Activated CD8-positive, alpha-beta memory T cell treated with anti-CD3 and anti-CD28 coated beads, Interleukin-2, amount 10 ng/mL, durations not matched to agents 7 days and 5 days (primary cell): ENCODE data around the gene GHRHR. TPM values are rescaled to one million over a fixed set of nuclear protein-coding genes. Genes with fewer than 3 reads are reported as not detected.

Experiments
- ATAC-seq: fragments of 150-1000 bp; cut with Tn5 transposase; one replicate; pipeline ENCODE4 v1.10.0; 2021; ENCODE audit warnings: moderate library complexity
- CTCF ChIA-PET: fragments of 350-600 bp; sonication (Branson Sonifier 250); formaldehyde crosslinking; loops from one replicate; lab custom pipeline; 2021; ENCODE audit warnings: antibody characterized with exemption; lab: Charles Lee
- DNase-seq: peaks from one replicate; pipeline ENCODE4 v3.0.0-alpha.2; 2020
- H3K27ac Mint-ChIP-seq: one replicate; pipeline ENCODE4 v1.8.0; 2021; ENCODE audit warnings: mild to moderate bottlenecking, mixed read lengths
- H3K27me3 Mint-ChIP-seq: one replicate; pipeline ENCODE4 v1.8.0; 2021; ENCODE audit warnings: mixed read lengths
- H3K36me3 Mint-ChIP-seq: one replicate; pipeline ENCODE4 v1.8.0; 2021; ENCODE audit warnings: mild to moderate bottlenecking, mixed read lengths
- H3K4me1 Mint-ChIP-seq: one replicate; pipeline ENCODE4 v1.8.0; 2021; ENCODE audit warnings: mixed read lengths
- H3K4me3 Mint-ChIP-seq: one replicate; pipeline ENCODE4 v1.8.0; 2021; ENCODE audit warnings: mild to moderate bottlenecking, moderate library complexity, mixed read lengths
- H3K9me3 Mint-ChIP-seq: one replicate; pipeline ENCODE4 v1.8.0; 2022; ENCODE audit warnings: low read depth, mixed read lengths
- total RNA-seq, 2 experiments: library from RNA; stranded (reverse); gene quantifications; one replicate each; pipeline ENCODE4 v1.2.3, GENCODE V29; 2021

The GHRHR gene
- total RNA-seq, 2 experiments from 2014 or later: not detected

DNA sequence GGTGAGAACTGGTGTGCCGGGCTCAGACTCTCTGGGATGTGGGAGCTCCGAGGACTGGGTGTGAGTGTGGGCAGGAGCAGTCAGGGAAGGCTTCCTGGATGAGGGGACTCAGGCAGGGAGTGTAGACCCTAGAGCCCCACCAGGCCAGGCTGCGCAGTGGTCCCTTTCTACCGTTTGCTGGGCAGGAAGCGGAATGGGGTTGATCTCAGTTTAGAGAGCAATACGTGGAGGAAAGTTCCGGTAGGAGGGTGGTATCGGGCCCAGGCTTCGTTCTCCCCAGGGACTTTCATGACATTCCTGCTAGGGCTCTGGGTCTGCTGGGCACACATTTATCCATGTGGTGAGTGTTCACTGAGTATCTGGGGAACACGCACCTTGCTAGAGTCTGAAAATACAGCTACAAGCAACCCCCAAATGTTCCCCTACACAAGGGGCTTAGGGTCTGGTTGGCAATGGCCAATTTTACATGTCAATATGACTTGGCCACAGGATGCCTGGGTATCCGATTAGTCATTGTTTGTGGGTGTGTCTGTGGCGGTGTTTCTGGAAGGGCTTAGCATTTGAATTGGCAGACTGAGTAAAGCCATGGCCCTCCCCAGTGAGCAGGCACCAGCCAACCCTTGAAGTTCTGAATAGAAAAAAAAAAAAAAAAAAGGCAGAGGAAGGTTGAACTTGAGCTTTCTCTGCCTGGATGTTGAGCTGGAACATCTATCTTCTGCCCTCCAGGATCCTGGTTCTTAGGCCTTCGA is 20.8 kb downstream of the GHRHR start:
- ATAC-seq (no peak), DNase-seq (no peak)
- CTCF ChIA-PET: interaction anchor here (1.0 to 7.8 kb wide), 12 partner anchors 10 to 188 kb away, joined by 3 to 243 read pairs (median 4); no protein-coding TSS in a partner anchor
- Mint-ChIP-seq H3K9me3 (no peaks in the 10 kb centered on the region), H3K4me3 (no peak overlapping the region), H3K27ac (no peak overlapping the region), H3K4me1 (peaks cover 5% of the 10 kb centered on the region), H3K36me3 (no peaks in the 10 kb centered on the region), H3K27me3 (peaks cover 15% of the 10 kb centered on the region)

DNA sequence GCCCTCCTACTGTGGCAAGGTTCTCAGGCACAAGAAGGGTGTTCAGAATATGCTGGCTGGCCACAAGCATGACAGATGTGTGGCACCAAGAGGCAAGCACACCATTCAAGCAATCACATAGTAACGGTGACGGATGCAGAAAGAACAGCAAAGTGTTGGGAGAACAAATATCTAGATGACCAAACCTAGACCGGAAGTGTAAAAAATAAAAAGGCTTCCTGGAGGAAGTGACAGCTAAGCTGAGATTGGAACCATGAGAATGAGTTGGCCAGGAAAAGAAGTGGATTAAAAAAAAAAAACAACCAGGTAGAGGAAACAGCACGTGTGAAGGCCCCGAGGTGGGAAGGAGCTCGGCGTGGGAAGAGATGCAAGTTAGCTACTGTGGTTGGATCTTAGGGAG is 22.0 kb downstream of the GHRHR start:
- H3K4me3 Mint-ChIP-seq: no peak overlapping the region
- no peak overlapping the region for H3K27ac Mint-ChIP-seq
- CTCF ChIA-PET: interaction anchor here (1.1 to 7.8 kb wide), 4 partner anchors 75 to 148 kb away, joined by 4 to 243 read pairs (median 7); no protein-coding TSS in a partner anchor
- no peaks in the 10 kb centered on the region for H3K9me3 Mint-ChIP-seq
- DNase-seq (no peak), ATAC-seq (no peak)
- peaks cover 15% of the 10 kb centered on the region for H3K27me3 Mint-ChIP-seq
- peaks cover 5% of the 10 kb centered on the region for H3K4me1 Mint-ChIP-seq
- no peaks in the 10 kb centered on the region for H3K36me3 Mint-ChIP-seq

DNA sequence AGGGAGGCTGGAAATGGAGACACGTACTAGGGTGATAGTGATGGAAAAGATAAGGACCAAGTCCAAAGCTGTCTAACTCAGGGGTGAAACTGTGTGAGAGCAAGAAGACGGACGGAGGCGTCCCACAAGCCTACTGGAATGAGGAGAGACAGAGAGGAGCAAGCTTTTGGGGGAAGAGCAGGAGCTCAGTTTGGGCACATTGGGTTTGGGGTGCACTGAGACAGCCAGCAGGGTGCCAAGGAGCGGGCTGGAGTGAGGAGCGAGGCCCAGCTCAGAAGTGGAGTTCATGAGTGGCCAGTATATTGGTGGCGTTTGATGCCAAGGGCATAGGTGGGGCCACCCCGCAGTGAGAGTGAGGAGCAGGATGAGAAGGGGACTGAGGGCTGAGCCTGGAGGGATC is 22.6 kb downstream of the GHRHR start:
- Mint-ChIP-seq H3K27ac (no peak overlapping the region), H3K4me1 (peaks cover 5% of the 10 kb centered on the region), H3K4me3 (no peak overlapping the region), H3K36me3 (no peaks in the 10 kb centered on the region), H3K27me3 (peaks cover 15% of the 10 kb centered on the region), H3K9me3 (no peaks in the 10 kb centered on the region)
- ATAC-seq (no peak), DNase-seq (no peak)
- CTCF ChIA-PET: interaction anchor here (1.9 to 7.8 kb wide), 2 partner anchors 137 to 148 kb away, joined by 9 to 243 read pairs; no protein-coding TSS in a partner anchor

DNA sequence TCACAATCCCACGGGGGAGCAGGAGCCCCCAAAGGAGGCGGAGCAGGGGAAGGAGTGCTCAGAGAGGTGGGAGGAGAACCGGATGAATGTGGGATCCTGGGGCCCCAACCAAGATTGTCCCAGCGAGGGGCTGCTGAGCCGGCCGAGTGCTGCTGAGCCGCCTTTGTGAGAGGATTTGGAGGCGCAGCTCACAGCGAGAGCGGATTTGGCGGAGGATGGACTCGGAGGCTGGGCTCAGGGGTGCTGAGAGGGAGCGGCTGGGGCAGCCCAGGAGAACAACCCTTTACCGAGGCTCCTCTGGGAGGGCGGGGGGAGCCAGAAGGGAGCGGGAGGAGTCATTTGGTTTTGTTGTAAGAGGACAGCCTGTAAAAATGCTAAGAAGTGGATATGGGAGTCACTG is 23.0 kb downstream of the GHRHR start:
- DNase-seq (no peak), ATAC-seq (no peak)
- H3K36me3 Mint-ChIP-seq: no peaks in the 10 kb centered on the region
- H3K9me3 Mint-ChIP-seq: no peaks in the 10 kb centered on the region
- H3K27ac Mint-ChIP-seq: no peak overlapping the region
- CTCF ChIA-PET: interaction anchor here (7.8 kb wide), 1 partner anchor 136 kb away, joined by 243 read pairs; no protein-coding TSS in a partner anchor
- H3K27me3 Mint-ChIP-seq: peaks cover 15% of the 10 kb centered on the region
- peaks cover 5% of the 10 kb centered on the region for H3K4me1 Mint-ChIP-seq
- no peak overlapping the region for H3K4me3 Mint-ChIP-seq

DNA sequence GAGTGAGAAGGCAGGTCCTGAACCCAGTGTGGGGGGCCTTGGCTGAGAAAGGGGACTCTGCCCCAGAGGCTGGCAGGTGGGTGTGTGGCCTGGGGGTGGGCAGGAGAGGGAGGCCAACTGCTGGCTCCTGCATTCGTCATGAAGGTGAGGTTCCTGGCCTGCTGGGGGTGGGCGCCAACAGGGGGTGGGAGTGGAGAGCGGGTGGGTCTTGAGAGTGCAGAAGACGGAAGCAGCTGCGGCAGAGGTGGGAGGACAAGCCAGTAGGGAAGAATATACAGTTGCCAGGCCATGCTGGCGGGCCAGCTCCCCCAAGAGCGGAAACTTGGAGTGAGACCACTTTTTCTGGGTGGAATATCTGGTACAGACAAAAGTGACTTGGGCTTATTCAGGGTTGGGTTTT is 23.4 kb downstream of the GHRHR start:
- Mint-ChIP-seq H3K27me3 (peaks cover 15% of the 10 kb centered on the region), H3K4me3 (no peak overlapping the region), H3K4me1 (peaks cover 5% of the 10 kb centered on the region), H3K36me3 (no peaks in the 10 kb centered on the region), H3K27ac (no peak overlapping the region), H3K9me3 (no peaks in the 10 kb centered on the region)
- CTCF ChIA-PET: interaction anchor here (7.8 kb wide), 1 partner anchor 136 kb away, joined by 243 read pairs; no protein-coding TSS in a partner anchor
- DNase-seq: no peak
- ATAC-seq: no peak

DNA sequence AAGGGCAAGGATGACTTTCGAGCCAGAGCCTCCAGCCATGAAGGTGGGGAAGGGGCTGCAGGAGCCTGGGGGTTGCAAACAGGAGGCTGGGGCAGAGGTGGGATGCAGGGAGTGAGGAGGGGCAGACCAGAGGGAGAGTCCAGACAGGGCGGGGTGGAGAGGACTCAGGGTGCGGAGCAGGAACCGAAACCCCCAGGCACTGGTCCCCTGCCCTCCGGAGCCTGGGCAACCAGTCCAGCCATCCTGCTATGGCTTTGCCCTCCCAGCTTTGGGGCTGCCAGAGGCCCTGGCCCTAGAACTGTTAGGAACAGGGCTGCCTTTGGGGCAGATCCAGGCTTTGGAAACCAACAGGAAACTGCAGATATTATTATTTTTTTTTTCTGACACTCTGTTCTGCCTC is 24.2 kb downstream of the GHRHR start:
- no peak for ATAC-seq
- CTCF ChIA-PET: interaction anchor here (7.8 kb wide), 1 partner anchor 135 kb away, joined by 243 read pairs; no protein-coding TSS in a partner anchor
- peaks cover 15% of the 10 kb centered on the region for H3K27me3 Mint-ChIP-seq

DNA sequence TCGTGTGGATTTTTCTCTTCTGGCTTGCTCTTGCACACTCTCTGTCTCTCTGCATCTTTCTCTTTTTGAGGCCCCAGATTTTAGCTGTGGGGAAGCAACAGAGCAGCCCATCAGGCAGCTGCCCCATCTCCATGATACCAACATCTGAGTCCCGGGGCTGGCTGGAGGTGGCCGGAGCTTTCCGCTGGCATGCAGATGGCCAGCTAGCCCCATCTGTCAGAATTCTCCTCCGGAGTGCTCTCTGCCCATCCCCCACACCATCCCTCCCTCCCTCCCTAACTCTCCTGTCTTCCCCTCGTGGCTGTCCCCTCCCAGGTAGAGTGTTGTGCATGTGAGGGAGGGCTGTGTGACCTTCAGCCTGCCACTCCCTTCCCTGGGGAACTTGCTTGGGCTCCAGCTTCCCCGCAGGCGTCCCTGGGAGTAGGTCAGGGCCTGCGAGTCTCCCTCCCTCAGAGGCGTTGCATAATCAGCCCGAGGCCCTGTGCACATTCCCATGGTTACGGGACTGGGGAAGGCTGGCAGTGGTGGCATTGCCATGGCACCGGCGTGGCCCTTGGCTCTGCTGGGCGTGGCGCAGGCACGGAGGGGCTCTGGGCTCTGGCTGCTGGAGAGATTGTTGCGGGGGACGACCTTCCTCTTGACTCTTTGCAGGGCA is 24.7 kb downstream of the GHRHR start:
- no peak overlapping the region for H3K4me3 Mint-ChIP-seq
- H3K4me1 Mint-ChIP-seq: peaks cover 4% of the 10 kb centered on the region
- DNase-seq (no peak), ATAC-seq (no peak)
- CTCF ChIA-PET: interaction anchor here (2.6 kb wide), 1 partner anchor 134 kb away, joined by 18 read pairs; no protein-coding TSS in a partner anchor
- H3K27ac Mint-ChIP-seq: no peak overlapping the region
- H3K36me3 Mint-ChIP-seq: no peaks in the 10 kb centered on the region
- no peaks in the 10 kb centered on the region for H3K9me3 Mint-ChIP-seq
- peaks cover 14% of the 10 kb centered on the region for H3K27me3 Mint-ChIP-seq

More for the DNA sequence above, 24.2 kb downstream of the GHRHR start:
- H3K4me1 Mint-ChIP-seq: peaks cover 5% of the 10 kb centered on the region
- H3K4me3 Mint-ChIP-seq: no peak overlapping the region
- H3K36me3 Mint-ChIP-seq: no peaks in the 10 kb centered on the region
- no peak for DNase-seq
- H3K27ac Mint-ChIP-seq: no peak overlapping the region
- no peaks in the 10 kb centered on the region for H3K9me3 Mint-ChIP-seq

DNA sequence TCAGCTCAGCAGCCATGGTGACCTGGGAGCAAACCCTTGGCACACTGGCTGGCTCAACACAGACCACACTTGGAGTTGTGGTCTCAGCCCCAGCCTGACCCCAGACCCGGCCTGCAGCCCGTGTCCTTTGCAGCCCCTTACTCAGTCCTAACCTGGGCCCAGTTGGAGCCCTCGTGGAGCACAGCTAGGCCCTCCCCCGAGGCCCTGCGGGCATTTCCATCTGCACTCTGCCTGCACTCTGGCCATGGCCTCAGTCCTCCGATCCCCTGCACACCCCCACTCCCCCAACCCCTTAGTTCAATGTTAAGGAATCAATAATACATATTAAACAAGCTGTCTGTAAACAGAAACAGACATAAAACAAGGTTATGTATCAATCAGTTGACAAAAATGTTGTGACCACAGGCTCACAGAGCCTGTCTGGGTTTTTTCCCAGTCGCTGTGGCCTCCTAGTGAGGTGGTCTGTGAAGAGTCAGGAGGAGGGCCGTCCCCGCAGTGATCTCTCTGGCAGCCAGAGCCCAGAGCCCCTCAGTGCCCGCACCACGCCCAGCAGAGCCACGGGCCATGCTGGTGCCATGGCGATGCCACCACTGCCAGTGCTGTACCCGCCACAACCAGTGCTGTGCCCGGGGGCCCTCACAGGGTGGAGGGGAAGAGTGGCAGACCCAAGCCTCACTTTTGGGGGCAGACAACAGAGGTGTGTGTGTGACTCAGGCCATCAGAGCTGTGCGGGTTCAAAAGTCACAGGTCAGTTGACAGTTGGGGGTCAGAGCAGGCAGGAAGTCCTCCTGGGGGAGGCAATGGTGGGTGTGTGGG is 25.5 kb downstream of the GHRHR start:
- CTCF ChIA-PET: interaction anchor here (0.9 to 2.6 kb wide), 2 partner anchors 133 to 146 kb away, joined by 3 to 18 read pairs; no protein-coding TSS in a partner anchor
- Mint-ChIP-seq H3K27ac (no peak overlapping the region), H3K4me3 (no peak overlapping the region), H3K9me3 (no peaks in the 10 kb centered on the region), H3K36me3 (no peaks in the 10 kb centered on the region), H3K4me1 (peaks cover 3% of the 10 kb centered on the region), H3K27me3 (peaks cover 11% of the 10 kb centered on the region)
- DNase-seq (no peak), ATAC-seq (no peak)

DNA sequence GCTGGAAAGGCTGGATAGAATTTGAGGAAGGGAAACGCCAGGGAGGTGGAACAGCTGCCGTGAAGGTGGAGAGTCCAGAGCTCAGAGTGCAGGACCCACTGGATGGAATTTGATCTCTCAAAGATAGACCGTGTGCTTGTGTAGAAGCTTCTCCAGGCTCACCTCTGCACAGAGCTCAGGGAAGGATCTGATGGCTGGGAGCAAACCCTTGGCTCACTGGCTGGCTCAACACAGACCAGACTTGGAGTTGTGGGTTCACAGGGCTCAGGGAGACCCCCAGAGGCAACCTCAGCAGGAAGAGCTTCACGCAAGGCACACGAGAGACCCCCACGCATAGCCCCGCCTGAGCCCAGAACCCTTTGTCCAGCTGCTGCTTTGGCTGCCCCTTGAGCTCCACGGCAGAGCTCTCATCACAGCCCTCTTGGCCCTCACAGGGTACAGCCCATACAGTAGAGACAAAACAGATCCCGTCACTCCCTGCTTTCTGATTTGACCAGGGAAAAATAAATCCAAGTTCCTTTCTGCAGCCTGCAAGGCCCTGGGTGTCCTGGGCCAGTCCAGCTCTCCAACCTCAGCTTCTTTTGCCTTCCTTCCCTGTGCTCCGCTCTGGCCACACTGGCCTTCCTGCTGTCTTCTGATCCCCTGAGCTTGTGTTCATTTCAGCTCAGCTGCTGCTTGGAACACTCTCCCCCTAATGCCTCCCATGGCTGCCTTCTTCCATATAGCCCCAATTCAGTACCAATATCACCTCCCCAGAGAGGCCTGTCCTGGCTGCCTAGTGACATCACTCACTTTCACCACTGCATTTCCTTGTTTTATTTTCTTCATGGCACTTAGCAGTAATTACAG is 26.3 kb downstream of the GHRHR start:
- CTCF ChIA-PET: interaction anchor here (0.9 to 2.6 kb wide), 2 partner anchors 132 to 145 kb away, joined by 3 to 18 read pairs; no protein-coding TSS in a partner anchor
- Mint-ChIP-seq H3K9me3 (no peaks in the 10 kb centered on the region), H3K27me3 (peaks cover 11% of the 10 kb centered on the region), H3K4me1 (no peaks in the 10 kb centered on the region), H3K36me3 (no peaks in the 10 kb centered on the region), H3K27ac (no peak overlapping the region), H3K4me3 (no peak overlapping the region)
- DNase-seq (no peak), ATAC-seq (no peak)

DNA sequence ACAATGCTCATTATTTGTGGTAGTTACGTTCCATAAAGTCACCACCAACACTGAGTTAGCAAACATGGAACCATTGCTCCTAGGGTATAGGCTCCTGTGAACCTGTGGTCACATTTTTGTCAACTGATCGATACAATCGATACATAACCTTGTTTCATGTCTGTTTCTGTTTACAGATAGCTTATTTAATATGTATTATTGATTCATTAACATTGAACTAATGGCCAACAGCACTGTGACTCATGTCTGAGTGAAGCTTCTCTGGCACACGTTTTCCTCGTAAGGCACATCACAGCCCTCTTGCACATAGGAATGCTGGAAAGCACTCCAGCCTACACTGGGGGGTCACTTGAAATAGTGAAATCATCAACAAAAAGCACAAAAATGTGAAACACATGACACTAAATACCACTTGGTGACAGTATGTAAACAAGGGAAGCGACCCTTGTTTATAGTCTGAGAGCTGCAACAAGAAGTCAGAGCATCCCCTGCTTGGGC is 27.0 kb downstream of the GHRHR start:
- DNase-seq (no peak), ATAC-seq (no peak)
- Mint-ChIP-seq H3K27me3 (peaks cover 8% of the 10 kb centered on the region), H3K4me3 (no peak overlapping the region), H3K27ac (no peak overlapping the region), H3K36me3 (no peaks in the 10 kb centered on the region), H3K4me1 (no peaks in the 10 kb centered on the region), H3K9me3 (no peaks in the 10 kb centered on the region)
- CTCF ChIA-PET: interaction anchor here (2.6 kb wide), 1 partner anchor 132 kb away, joined by 18 read pairs; no protein-coding TSS in a partner anchor

DNA sequence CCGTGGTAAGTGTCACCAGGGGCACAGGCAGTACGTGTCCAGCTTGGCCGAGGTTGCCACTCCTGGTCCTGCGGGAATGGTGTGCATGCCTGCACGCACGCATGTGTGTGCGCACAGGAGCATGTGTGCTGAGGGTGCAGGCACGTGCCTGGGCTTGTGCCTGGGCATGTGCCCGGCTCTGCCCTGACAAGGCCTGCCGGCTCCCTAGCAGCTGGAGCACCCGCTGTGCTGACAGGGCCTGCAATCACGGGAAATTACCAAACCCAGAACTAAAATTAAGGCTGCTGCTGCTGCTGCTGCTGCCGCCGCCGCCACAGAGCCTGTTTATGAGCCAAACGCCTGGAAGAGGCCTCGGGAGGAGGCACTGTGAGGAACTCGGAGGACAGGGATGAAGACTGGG is 28.7 kb downstream of the GHRHR start:
- ATAC-seq: no peak
- Mint-ChIP-seq H3K27me3 (no peaks in the 10 kb centered on the region), H3K9me3 (no peaks in the 10 kb centered on the region), H3K27ac (no peak overlapping the region), H3K4me1 (no peaks in the 10 kb centered on the region), H3K36me3 (no peaks in the 10 kb centered on the region), H3K4me3 (no peak overlapping the region)
- DNase-seq: no peak
- CTCF ChIA-PET: interaction anchor here (0.8 kb wide), 1 partner anchor 130 kb away, joined by 3 read pairs; no protein-coding TSS in a partner anchor
